Ishikawa (cell line): ENCODE results near the gene CELSR1.

Source experiments
- CEBPB ChIP-seq: IDR thresholded peaks from 2 replicates; pipeline ENCODE4 v1.6.1; 2012
- CREB1 ChIP-seq: IDR thresholded peaks from 2 replicates; pipeline ENCODE4 v1.6.1; 2012; ENCODE audit warnings: low read depth
- EGR1 ChIP-seq: IDR thresholded peaks from 2 replicates; pipeline ENCODE4 v1.6.1; 2012
- EP300 ChIP-seq: IDR thresholded peaks from 2 replicates; pipeline ENCODE4 v1.6.1; 2012; ENCODE audit warnings: borderline replicate concordance
- FOXM1 ChIP-seq: IDR thresholded peaks from 2 replicates; pipeline ENCODE4 v1.6.1; 2012; ENCODE audit warnings: low read depth, borderline replicate concordance
- MAX ChIP-seq: IDR thresholded peaks from 2 replicates; pipeline ENCODE4 v1.6.1; 2012
- NFIC ChIP-seq: IDR thresholded peaks from 2 replicates; pipeline ENCODE4 v1.6.1; 2012
- RAD21 ChIP-seq: IDR thresholded peaks from 2 replicates; pipeline ENCODE4 v1.6.1; 2012; ENCODE audit warnings: low read depth
- REST ChIP-seq: IDR thresholded peaks from 2 replicates; pipeline ENCODE4 v1.6.1; 2012; ENCODE audit warnings: low read depth, mild to moderate bottlenecking
- TAF1 ChIP-seq: IDR thresholded peaks from 2 replicates; pipeline ENCODE4 v1.6.1; 2012; ENCODE audit warnings: low read depth, mild to moderate bottlenecking
- TCF12 ChIP-seq: IDR thresholded peaks from 2 replicates; pipeline ENCODE4 v1.6.1; 2012; ENCODE audit warnings: low read depth
- TEAD4 ChIP-seq: IDR thresholded peaks from 2 replicates; pipeline ENCODE4 v1.6.1; 2012
- USF1 ChIP-seq: IDR thresholded peaks from 2 replicates; pipeline ENCODE4 v1.6.1; 2012
- YY1 ChIP-seq: IDR thresholded peaks from 2 replicates; pipeline ENCODE4 v1.6.1; 2012; ENCODE audit warnings: low read depth
- ZBTB7A ChIP-seq: IDR thresholded peaks from 2 replicates; pipeline ENCODE4 v1.6.1; 2012; ENCODE audit warnings: low read depth

CELSR1 gene

GRCh38 chr22:46580940-46581537, 43.6 kb upstream of the CELSR1 start:
- TF ChIP-seq TAF1 (no peak), EP300 (peak; percentile 83), RAD21 (peak; percentile 2; the same call in 1 of the 2 replicates), ZBTB7A (no peak), MAX (peak; percentile 29; the same call in 1 of the 2 replicates), CREB1 (no peak), YY1 (0 out of 2 replicates have a peak, but pooled peaks have one; percentile 28), EGR1 (no peak), REST (no peak), TCF12 (peak; percentile 91), TEAD4 (peak; percentile 71), FOXM1 (peak; percentile 64; the same call in 1 of the 2 replicates), CEBPB (peak; percentile 48; the same call in 1 of the 2 replicates), USF1 (peak; percentile 36; the same call in 1 of the 2 replicates), NFIC (peak; percentile 78)

GRCh38 chr22:46579751-46580449, 42.5 kb upstream of the CELSR1 start:
- no peak for TF ChIP-seq CEBPB
- no peak for TF ChIP-seq REST
- no peak for TF ChIP-seq EGR1
- TF ChIP-seq MAX: no peak
- TF ChIP-seq TCF12: no peak
- TF ChIP-seq EP300: no peak
- TF ChIP-seq TEAD4: no peak
- TF ChIP-seq TAF1: no peak
- TF ChIP-seq NFIC: no peak
- TF ChIP-seq ZBTB7A: no peak
- no peak for TF ChIP-seq FOXM1
- no peak for TF ChIP-seq CREB1
- no peak for TF ChIP-seq YY1
- no peak for TF ChIP-seq USF1
- TF ChIP-seq RAD21: no peak

GRCh38 chr22:46578824-46579561, 41.6 kb upstream of the CELSR1 start:
- TF ChIP-seq TCF12 (no peak), CEBPB (no peak), YY1 (no peak), ZBTB7A (no peak), MAX (no peak), EP300 (no peak), USF1 (no peak), FOXM1 (no peak), REST (no peak), TAF1 (no peak), RAD21 (no peak), CREB1 (no peak), EGR1 (no peak)
